HepG2 (cell line): ENCODE data around the gene RCOR1. TPM values are rescaled to one million over a fixed set of nuclear protein-coding genes. Genes with fewer than 3 reads are reported as not detected.
A peak's percentile ranks its signal among the peaks of the same experiment; 100 is the strongest.

Source experiments
- CREB1 ChIP-seq, 2 experiments: fragments of 450-650 bp in 1 of 2; IDR thresholded peaks; 2 replicates each; pipeline ENCODE4 v1.6.1; 2016 to 2017; ENCODE audit warnings: control low read depth in 1 of 2, mild to moderate bottlenecking in 1 of 2, missing compliant biosample characterization in 1 of 2, missing genetic modification characterization in 1 of 2
- ONECUT2 ChIP-seq: sonication (generic); formaldehyde crosslinking; IDR thresholded peaks from 2 replicates; pipeline ENCODE4 v1.4.0; 2020; ENCODE audit warnings: missing genetic modification reagents
- SRSF1 ChIP-seq: fragments of 200-400 bp; formaldehyde crosslinking; optimal IDR thresholded peaks from 2 replicates; pipeline ENCODE3; 2017; ENCODE audit warnings: mild to moderate bottlenecking, low read depth, low read length, moderate library complexity
- ZEB1 ChIP-seq: IDR thresholded peaks from 2 replicates; pipeline ENCODE4 v1.6.1; 2012; ENCODE audit warnings: mild to moderate bottlenecking, low read depth, inconsistent platforms; ENCODE audit not compliant: insufficient replicate concordance
- ZSCAN12 ChIP-seq: sonication (generic); formaldehyde crosslinking; IDR thresholded peaks from 2 replicates; pipeline ENCODE4 v1.9.0; 2021; ENCODE audit warnings: mild to moderate bottlenecking, missing genetic modification reagents
- polyA plus RNA-seq, 8 experiments: library from polyadenylated mRNA; depleted of rRNA in 3 of 8; stranded (reverse) in 7 of 8; unstranded in 1 of 8; fragments of >200 nt; fragmentation: Illumina TruSeq in 4 of 8; extraction: Trizol in 4 of 8; gene quantifications; 2 replicates each; pipeline versions ENCODE4 v1.2.1 to v1.2.3, GENCODE V29; 2011 to 2016; ENCODE audit warnings: low read depth in 4 of 8, missing spikeins in 1 of 8, mixed read lengths in 1 of 8; ENCODE audit not compliant: insufficient read depth in 1 of 8
- total RNA-seq, 5 experiments: library from RNA; depleted of rRNA; stranded (reverse); fragments of >200 nt; fragmentation: Illumina TruSeq; extraction: Trizol; gene quantifications; 2 replicates each; pipeline ENCODE4 v1.2.3, GENCODE V29; 2016; ENCODE audit warnings: low read depth in 1 of 5
- TF ChIP-seq, protein P1 (sequence below), 2 experiments: fragments of 450-650 bp in 1 of 2; sonication (generic) in 1 of 2; formaldehyde crosslinking in 1 of 2; IDR thresholded peaks; 2 replicates each; pipeline versions ENCODE4 v1.6.1 to v1.8.0; 2016 to 2022; ENCODE audit warnings: antibody characterized with exemption in 1 of 2, mild to moderate bottlenecking in 1 of 2, missing genetic modification reagents in 1 of 2
- TF ChIP-seq, protein P2 (sequence below): sonication (generic); formaldehyde crosslinking; IDR thresholded peaks from 2 replicates; pipeline ENCODE4 v1.4.0; 2020; ENCODE audit warnings: mild to moderate bottlenecking, missing genetic modification reagents
- TF ChIP-seq, protein P3 (sequence below): sonication (generic); formaldehyde crosslinking; IDR thresholded peaks from 2 replicates; pipeline ENCODE4 v1.5.0; 2020; ENCODE audit warnings: missing genetic modification reagents

The RCOR1 gene
- total and polyA plus RNA-seq, 2 of the 13 experiments (the other 11 are each of a cell fraction or from before 2014, with no cell fraction given), result 10.2 to 11.1 TPM

DNA sequence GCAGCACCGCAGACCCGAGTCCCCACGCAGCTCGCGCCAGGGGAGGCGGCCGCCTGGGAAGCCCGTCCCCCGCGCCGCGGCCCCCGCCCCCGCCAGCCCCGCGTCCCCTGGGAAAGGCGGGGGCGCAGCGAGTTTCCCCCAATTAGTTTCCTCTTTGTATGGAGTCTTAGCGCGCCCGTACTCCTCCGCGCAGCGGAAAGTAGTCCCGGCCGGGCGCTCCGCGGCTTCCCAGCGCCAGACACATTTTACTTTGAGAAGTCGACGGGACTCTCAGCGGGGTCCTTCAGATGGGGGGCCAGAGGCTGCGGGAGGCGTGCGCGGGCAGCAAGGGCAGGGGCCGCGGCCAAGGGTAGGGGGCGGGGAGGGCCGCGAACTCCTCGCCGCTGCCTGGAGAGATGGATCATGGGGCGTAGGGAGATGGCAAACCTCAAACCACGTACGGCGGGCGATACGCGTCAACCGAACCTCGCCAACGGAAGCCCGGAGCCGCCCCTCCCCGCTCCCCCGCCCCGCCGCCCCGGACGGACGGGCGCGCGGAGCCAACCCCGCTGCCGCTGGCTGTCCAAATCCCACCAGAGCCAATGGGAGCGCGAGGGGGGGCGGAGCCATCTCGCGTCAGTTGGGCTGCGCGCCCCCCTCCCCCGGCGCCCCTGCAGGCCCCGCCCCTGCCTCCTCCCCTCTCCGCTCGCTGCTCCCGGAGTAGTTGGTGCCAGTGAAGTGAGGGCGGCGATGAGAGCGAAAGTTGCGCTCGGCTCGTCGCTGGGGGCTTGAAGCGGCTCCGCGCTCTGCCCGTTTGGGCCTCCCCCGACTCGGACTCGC lies at the start of gene RCOR1 (continued):
- TF ChIP-seq, protein P1, sequence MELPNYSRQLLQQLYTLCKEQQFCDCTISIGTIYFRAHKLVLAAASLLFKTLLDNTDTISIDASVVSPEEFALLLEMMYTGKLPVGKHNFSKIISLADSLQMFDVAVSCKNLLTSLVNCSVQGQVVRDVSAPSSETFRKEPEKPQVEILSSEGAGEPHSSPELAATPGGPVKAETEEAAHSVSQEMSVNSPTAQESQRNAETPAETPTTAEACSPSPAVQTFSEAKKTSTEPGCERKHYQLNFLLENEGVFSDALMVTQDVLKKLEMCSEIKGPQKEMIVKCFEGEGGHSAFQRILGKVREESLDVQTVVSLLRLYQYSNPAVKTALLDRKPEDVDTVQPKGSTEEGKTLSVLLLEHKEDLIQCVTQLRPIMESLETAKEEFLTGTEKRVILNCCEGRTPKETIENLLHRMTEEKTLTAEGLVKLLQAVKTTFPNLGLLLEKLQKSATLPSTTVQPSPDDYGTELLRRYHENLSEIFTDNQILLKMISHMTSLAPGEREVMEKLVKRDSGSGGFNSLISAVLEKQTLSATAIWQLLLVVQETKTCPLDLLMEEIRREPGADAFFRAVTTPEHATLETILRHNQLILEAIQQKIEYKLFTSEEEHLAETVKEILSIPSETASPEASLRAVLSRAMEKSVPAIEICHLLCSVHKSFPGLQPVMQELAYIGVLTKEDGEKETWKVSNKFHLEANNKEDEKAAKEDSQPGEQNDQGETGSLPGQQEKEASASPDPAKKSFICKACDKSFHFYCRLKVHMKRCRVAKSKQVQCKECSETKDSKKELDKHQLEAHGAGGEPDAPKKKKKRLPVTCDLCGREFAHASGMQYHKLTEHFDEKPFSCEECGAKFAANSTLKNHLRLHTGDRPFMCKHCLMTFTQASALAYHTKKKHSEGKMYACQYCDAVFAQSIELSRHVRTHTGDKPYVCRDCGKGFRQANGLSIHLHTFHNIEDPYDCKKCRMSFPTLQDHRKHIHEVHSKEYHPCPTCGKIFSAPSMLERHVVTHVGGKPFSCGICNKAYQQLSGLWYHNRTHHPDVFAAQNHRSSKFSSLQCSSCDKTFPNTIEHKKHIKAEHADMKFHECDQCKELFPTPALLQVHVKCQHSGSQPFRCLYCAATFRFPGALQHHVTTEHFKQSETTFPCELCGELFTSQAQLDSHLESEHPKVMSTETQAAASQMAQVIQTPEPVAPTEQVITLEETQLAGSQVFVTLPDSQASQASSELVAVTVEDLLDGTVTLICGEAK (IDR thresholded peaks at IDR 0.05), result no peak
- TF ChIP-seq, protein P1 (CRISPR knock-in tag; IDR thresholded peaks at IDR 0.05), result peak; percentile 29; the same call in 1 of the 2 replicates
- TF ChIP-seq, protein P2, sequence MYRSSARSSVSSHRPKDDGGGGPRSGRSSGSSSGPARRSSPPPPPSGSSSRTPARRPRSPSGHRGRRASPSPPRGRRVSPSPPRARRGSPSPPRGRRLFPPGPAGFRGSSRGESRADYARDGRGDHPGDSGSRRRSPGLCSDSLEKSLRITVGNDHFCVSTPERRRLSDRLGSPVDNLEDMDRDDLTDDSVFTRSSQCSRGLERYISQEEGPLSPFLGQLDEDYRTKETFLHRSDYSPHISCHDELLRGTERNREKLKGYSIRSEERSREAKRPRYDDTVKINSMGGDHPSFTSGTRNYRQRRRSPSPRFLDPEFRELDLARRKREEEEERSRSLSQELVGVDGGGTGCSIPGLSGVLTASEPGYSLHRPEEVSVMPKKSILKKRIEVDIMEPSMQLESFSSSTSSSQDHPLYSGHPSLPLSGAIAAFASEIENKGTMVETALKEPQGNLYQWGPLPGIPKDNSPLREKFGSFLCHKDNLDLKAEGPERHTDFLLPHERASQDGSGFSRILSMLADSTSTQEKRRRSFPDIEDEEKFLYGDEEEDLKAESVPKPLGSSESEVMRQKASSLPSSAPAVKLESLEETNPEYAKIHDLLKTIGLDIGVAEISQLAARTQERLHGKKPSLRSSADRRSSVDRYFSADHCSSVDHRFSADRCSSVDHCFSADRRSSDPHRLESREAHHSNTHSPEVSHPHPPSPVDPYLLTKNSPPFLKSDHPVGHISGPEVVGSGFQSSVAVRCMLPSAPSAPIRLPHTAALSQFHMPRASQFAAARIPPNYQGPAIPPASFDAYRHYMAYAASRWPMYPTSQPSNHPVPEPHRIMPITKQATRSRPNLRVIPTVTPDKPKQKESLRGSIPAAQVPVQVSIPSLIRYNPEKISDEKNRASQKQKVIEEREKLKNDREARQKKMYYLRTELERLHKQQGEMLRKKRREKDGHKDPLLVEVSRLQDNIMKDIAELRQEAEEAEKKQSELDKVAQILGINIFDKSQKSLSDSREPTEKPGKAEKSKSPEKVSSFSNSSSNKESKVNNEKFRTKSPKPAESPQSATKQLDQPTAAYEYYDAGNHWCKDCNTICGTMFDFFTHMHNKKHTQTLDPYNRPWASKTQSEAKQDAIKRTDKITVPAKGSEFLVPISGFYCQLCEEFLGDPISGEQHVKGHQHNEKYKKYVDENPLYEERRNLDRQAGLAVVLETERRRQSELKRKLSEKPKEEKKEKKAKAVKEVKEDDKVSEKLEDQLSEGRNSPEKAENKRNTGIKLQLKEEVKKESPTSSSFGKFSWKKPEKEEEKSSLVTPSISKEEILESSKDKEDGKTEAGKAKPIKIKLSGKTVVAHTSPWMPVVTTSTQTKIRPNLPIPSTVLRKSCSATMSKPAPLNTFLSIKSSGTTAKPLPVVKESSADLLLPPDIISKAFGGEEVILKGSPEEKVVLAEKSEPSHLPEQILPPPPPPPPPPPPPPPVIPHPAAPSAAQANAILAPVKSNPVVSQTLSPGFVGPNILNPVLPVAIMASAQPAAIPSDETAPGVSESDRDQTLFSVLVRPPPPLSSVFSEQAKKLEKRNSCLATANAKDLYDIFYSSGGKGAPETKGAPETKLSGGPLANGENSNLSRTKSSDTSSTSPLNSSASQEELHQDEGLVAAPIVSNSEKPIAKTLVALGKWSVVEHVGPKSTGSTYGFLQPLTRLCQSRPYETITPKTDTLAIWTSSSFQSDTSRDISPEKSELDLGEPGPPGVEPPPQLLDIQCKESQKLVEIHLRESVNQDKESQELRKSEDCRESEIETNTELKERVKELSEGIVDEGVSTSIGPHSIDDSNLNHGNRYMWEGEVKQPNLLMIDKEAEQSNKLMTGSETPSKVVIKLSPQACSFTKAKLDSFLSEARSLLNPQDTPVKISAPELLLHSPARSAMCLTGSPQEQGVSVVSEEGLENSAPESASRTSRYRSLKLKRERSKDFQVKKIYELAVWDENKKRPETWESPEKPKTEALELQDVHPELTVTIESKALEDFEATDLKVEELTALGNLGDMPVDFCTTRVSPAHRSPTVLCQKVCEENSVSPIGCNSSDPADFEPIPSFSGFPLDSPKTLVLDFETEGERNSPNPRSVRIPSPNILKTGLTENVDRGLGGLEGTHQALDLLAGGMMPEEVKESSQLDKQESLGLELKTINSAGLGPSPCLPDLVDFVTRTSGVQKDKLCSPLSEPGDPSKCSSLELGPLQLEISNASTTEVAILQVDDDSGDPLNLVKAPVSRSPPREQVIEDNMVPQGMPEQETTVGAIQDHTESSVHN, result no peak
- TF ChIP-seq CREB1 (IDR thresholded peaks at IDR 0.05), result peak; percentile 46; the same call in 1 of the 2 replicates
- peak; percentile 82 for TF ChIP-seq CREB1 (CRISPR knock-in tag; IDR thresholded peaks at IDR 0.05)
- peak; percentile 2 for TF ChIP-seq SRSF1
- no peak for TF ChIP-seq ONECUT2 (CRISPR knock-in tag)
- TF ChIP-seq, protein P3, sequence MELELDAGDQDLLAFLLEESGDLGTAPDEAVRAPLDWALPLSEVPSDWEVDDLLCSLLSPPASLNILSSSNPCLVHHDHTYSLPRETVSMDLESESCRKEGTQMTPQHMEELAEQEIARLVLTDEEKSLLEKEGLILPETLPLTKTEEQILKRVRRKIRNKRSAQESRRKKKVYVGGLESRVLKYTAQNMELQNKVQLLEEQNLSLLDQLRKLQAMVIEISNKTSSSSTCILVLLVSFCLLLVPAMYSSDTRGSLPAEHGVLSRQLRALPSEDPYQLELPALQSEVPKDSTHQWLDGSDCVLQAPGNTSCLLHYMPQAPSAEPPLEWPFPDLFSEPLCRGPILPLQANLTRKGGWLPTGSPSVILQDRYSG (CRISPR knock-in tag), result no peak
- TF ChIP-seq ZSCAN12 (CRISPR knock-in tag), result no peak
- TF ChIP-seq ZEB1, result peak; percentile 49
